Activated CD8-positive, alpha-beta T cell treated with anti-CD3 and anti-CD28 coated beads, Interleukin-2, amount 10 ng/mL, durations not matched to agents 7 days and 5 days (primary cell): ENCODE results near the gene CD151. TPM values are rescaled to one million over a fixed set of nuclear protein-coding genes. Genes with fewer than 3 reads are reported as not detected.

ENCODE experiments used
- ATAC-seq: fragments of 150-1000 bp; cut with Tn5 transposase; one replicate; pipeline ENCODE4 v1.10.0; 2021; ENCODE audit warnings: moderate library complexity
- CTCF ChIA-PET: fragments of 350-600 bp; sonication (Branson Sonifier 250); formaldehyde crosslinking; loops from one replicate; lab custom pipeline; 2021; ENCODE audit warnings: antibody characterized with exemption; lab: Charles Lee
- POLR2A ChIA-PET: fragments of 350-600 bp; sonication (Branson Sonifier 250); formaldehyde crosslinking; loops from one replicate; lab custom pipeline; 2021; ENCODE audit warnings: antibody characterized with exemption; lab: Charles Lee
- DNase-seq: peaks from one replicate; pipeline ENCODE4 v3.0.0-alpha.2; 2020
- H3K27ac Mint-ChIP-seq: one replicate; pipeline ENCODE4 v1.8.0; 2021; ENCODE audit warnings: mild to moderate bottlenecking, mixed read lengths
- H3K27me3 Mint-ChIP-seq: one replicate; pipeline ENCODE4 v1.8.0; 2021; ENCODE audit warnings: low read depth, mixed read lengths
- H3K36me3 Mint-ChIP-seq: one replicate; pipeline ENCODE4 v1.8.0; 2021; ENCODE audit warnings: low read depth, mixed read lengths
- H3K4me1 Mint-ChIP-seq: one replicate; pipeline ENCODE4 v1.8.0; 2021; ENCODE audit warnings: low read depth, mixed read lengths
- H3K4me3 Mint-ChIP-seq: one replicate; pipeline ENCODE4 v1.8.0; 2021; ENCODE audit warnings: mild to moderate bottlenecking, mixed read lengths
- H3K9me3 Mint-ChIP-seq: one replicate; pipeline ENCODE4 v1.8.0; 2022; ENCODE audit warnings: mixed read lengths; ENCODE audit not compliant: insufficient read depth
- total RNA-seq, 2 experiments: library from RNA; stranded (reverse); gene quantifications; one replicate each; pipeline ENCODE4 v1.2.3, GENCODE V29; 2021

The CD151 gene
- total RNA-seq, 2 experiments from 2014 or later, result 27.0 to 29.7 TPM

- Mint-ChIP-seq H3K27me3 (no peaks in the 10 kb centered on the region), H3K4me3 (no peak overlapping the region), H3K27ac (no peak overlapping the region), H3K36me3 (peaks cover 16% of the 10 kb centered on the region), H3K4me1 (peaks cover 27% of the 10 kb centered on the region), H3K9me3 (no peaks in the 10 kb centered on the region)
- CTCF ChIA-PET, result no interaction called here
- POLR2A ChIA-PET, result interaction anchor here (0.9 kb wide), 1 partner anchor 9 kb away, joined by 7 read pairs; the partner anchor contains the start of gene RPLP2
- no peak for ATAC-seq
- no peak for DNase-seq
Measured at GRCh38 chr11:799641-800316, 33.0 kb upstream of the CD151 start.

DNA sequence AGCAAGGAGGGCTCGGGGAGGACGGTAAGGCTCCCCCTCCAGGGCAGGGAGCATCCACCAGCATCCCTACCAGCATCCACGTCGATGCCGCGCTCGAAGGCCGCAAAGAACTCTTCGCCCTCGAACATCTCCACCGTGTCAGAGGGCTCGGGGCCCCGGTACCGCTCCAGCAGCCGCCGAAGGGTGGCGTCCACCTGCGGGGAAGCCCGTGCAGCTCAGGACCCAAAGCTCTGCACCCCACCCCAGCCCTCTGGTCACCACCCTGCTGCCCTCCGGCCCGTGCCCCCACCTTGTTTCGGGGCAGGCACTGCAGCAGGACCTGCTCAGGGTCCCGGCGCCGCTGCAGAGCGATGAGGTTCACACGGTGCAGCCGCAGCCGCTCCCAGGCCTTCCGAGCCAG lies 32.3 kb upstream of the CD151 start:
- Mint-ChIP-seq H3K4me3 (no peak overlapping the region), H3K27ac (no peak overlapping the region), H3K4me1 (peaks cover 26% of the 10 kb centered on the region), H3K36me3 (peaks cover 16% of the 10 kb centered on the region), H3K27me3 (no peaks in the 10 kb centered on the region), H3K9me3 (no peaks in the 10 kb centered on the region)
- ChIA-PET POLR2A (no interaction called here), CTCF (no interaction called here)
- no peak for DNase-seq
- no peak for ATAC-seq

- H3K9me3 Mint-ChIP-seq, result no peaks in the 10 kb centered on the region
- H3K36me3 Mint-ChIP-seq, result peaks cover 14% of the 10 kb centered on the region
- ATAC-seq (no peak), DNase-seq (no peak)
- peaks cover 24% of the 10 kb centered on the region for H3K4me1 Mint-ChIP-seq
- ChIA-PET CTCF (no interaction called here), POLR2A (no interaction called here)
- H3K4me3 Mint-ChIP-seq, result no peak overlapping the region
- H3K27me3 Mint-ChIP-seq, result no peaks in the 10 kb centered on the region
- H3K27ac Mint-ChIP-seq, result no peak overlapping the region
Measured at GRCh38 chr11:801097-801780, 31.5 kb upstream of the CD151 start.

DNA sequence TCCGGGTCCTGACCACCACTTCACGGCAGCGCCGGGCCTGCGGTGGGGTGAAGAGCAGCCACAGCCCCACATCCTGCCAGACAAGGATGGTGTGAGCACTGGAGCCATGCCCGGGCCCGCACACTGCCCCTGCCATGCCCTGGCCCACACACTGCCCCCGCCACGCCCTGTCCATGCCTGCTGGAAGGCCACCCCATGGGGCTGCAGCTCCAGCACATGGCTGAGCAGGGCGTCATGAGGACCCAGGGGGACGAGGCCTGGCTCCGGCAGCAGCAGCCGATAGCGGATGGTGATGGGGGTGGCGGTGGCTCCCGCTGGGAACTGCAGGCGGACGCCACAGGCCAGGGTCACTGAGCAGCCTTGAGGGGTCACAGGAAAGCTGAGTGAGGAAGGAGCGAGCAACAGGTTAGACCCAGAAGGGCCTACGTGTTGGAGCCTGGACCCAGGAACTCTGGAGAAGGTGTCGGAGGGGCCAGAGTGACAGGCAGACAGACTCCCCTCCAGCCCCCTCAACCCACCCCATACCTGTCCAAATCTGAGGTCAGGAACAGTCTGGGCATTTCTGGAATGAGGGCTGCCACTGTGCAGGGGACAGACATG lies 30.6 kb upstream of the CD151 start:
- Mint-ChIP-seq H3K9me3 (no peaks in the 10 kb centered on the region), H3K36me3 (peaks cover 14% of the 10 kb centered on the region), H3K27me3 (no peaks in the 10 kb centered on the region), H3K4me3 (peak overlapping the region; percentile 8), H3K27ac (no peak overlapping the region), H3K4me1 (peaks cover 20% of the 10 kb centered on the region)
- CTCF ChIA-PET, result interaction anchor here (0.6 kb wide), 1 partner anchor 89 kb away, joined by 3 read pairs; no protein-coding TSS in a partner anchor
- no peak for ATAC-seq
- no peak for DNase-seq
- POLR2A ChIA-PET, result no interaction called here

DNA sequence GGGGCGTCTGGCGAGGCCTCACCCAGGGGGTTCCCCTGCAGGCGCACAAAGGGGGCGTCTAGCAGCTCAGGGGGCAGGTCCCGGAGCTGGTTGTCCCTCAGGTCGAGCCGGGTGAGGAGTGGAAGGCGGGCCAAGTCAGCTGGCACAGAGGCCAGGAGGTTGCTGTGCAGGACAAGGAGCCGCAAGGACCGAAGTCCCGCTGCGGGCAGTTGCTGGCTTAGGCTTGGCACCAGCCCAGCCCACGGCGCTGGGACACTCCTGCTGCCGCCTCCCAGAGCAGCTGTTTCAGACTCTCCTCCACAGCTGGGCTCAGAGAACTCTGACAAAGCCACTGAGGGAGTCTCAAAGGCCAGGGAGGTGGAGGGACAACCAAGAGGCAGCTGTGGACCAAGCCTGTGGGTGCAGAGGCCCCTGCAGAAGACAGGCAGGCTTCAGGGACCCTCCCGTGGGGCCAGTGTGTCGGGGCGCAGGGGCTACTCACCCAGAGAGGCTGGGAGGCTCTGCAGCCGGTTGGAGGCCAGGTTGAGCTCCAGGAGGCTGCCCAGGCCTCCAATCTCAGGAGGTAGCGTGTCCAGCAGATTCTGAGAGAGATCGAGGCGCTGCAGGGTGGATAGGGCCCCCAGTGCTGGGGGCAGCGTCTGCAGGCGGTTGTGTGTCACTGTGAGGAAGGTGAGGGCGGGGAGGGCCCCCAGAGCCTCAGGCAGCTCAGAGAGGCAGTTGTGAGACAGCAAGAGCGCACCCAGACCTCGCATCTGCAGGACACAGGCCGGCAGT lies 29.9 kb upstream of the CD151 start:
- Mint-ChIP-seq H3K36me3 (peaks cover 16% of the 10 kb centered on the region), H3K4me3 (peak overlapping the region; percentile 82), H3K27me3 (no peaks in the 10 kb centered on the region), H3K9me3 (no peaks in the 10 kb centered on the region), H3K4me1 (peaks cover 22% of the 10 kb centered on the region), H3K27ac (no peak overlapping the region)
- ChIA-PET CTCF (interaction anchor here (0.6 to 2.2 kb wide), 2 partner anchors 17 to 90 kb away, joined by 3 to 4 read pairs; no protein-coding TSS in a partner anchor), POLR2A (interaction anchor here (1.4 kb wide), 1 partner anchor 11 kb away, joined by 3 read pairs; no protein-coding TSS in a partner anchor)
- no peak for DNase-seq
- no peak for ATAC-seq

- Mint-ChIP-seq H3K9me3 (no peaks in the 10 kb centered on the region), H3K4me3 (peak overlapping the region; percentile 82), H3K36me3 (peaks cover 18% of the 10 kb centered on the region), H3K27me3 (no peaks in the 10 kb centered on the region), H3K4me1 (peaks cover 26% of the 10 kb centered on the region), H3K27ac (no peak overlapping the region)
- ChIA-PET POLR2A (interaction anchor here (1.4 kb wide), 1 partner anchor 12 kb away, joined by 3 read pairs; no protein-coding TSS in a partner anchor), CTCF (interaction anchor here (2.2 kb wide), 1 partner anchor 16 kb away, joined by 4 read pairs; no protein-coding TSS in a partner anchor)
- DNase-seq (no peak), ATAC-seq (no peak)
Measured at GRCh38 chr11:803467-803742, 29.3 kb upstream of the CD151 start.

- DNase-seq (no peak), ATAC-seq (no peak)
- no peaks in the 10 kb centered on the region for H3K9me3 Mint-ChIP-seq
- ChIA-PET CTCF (interaction anchor here (2.2 kb wide), 1 partner anchor 15 kb away, joined by 4 read pairs; no protein-coding TSS in a partner anchor), POLR2A (interaction anchor here (0.8 to 2.4 kb wide), 5 partner anchors 12 to 47 kb away, joined by 3 to 9 read pairs (median 3); partner anchors contain the start of gene GATD1)
- no peaks in the 10 kb centered on the region for H3K27me3 Mint-ChIP-seq
- H3K36me3 Mint-ChIP-seq, result peaks cover 20% of the 10 kb centered on the region
- peaks cover 27% of the 10 kb centered on the region for H3K4me1 Mint-ChIP-seq
- peak overlapping the region; percentile 82 for H3K4me3 Mint-ChIP-seq
- H3K27ac Mint-ChIP-seq, result peak overlapping the region; percentile 78
Measured at GRCh38 chr11:803770-804598, 28.8 kb upstream of the CD151 start.

GRCh38 chr11:804599-804964 lies 28.2 kb upstream of the CD151 start:
- Mint-ChIP-seq H3K4me1 (peaks cover 27% of the 10 kb centered on the region), H3K36me3 (peaks cover 18% of the 10 kb centered on the region), H3K27me3 (no peaks in the 10 kb centered on the region), H3K27ac (peak overlapping the region; percentile 78), H3K9me3 (no peaks in the 10 kb centered on the region), H3K4me3 (peak overlapping the region; percentile 82)
- DNase-seq (no peak), ATAC-seq (no peak)
- ChIA-PET CTCF (interaction anchor here (2.2 kb wide), 1 partner anchor 15 kb away, joined by 4 read pairs; no protein-coding TSS in a partner anchor), POLR2A (interaction anchor here (0.8 to 2.4 kb wide), 4 partner anchors 15 to 48 kb away, joined by 3 to 9 read pairs (median 4); partner anchors contain the start of gene GATD1)

GRCh38 chr11:808427-809286 lies 24.1 kb upstream of the CD151 start:
- DNase-seq (peak; percentile 56), ATAC-seq (no peak)
- peak overlapping the region; percentile 93 for H3K4me3 Mint-ChIP-seq
- peak overlapping the region; percentile 97 for H3K27ac Mint-ChIP-seq
- H3K36me3 Mint-ChIP-seq, result peaks cover 39% of the 10 kb centered on the region
- CTCF ChIA-PET, result interaction anchor here (0.5 to 1.9 kb wide), 5 partner anchors 11 to 230 kb away, joined by 3 to 5 read pairs (median 3); partner anchors contain the start of genes CD151 and TSPAN4
- H3K9me3 Mint-ChIP-seq, result no peaks in the 10 kb centered on the region
- H3K4me1 Mint-ChIP-seq, result peaks cover 48% of the 10 kb centered on the region
- POLR2A ChIA-PET, result interaction anchor here (0.6 to 2.3 kb wide), 8 partner anchors 10 to 228 kb away, joined by 3 to 27 read pairs (median 6); partner anchors contain the start of genes PNPLA2 and TSPAN4
- no peaks in the 10 kb centered on the region for H3K27me3 Mint-ChIP-seq
